DOHH2 (cell line): Measurements from ENCODE around the gene TIMM23.

Experiments used
- CTCF ChIP-seq: fragments of 200-600 bp; sonication (generic); IDR thresholded peaks from one replicate; pipeline ENCODE4 v1.5.1; 2014; ENCODE audit warnings: antibody characterized with exemption, mild to moderate bottlenecking, low read depth, low read length; ENCODE audit not compliant: poor library complexity, severe bottlenecking
- EZH2phosphoT487 ChIP-seq: fragments of 200-600 bp; sonication (generic); IDR thresholded peaks from 2 replicates; pipeline ENCODE4 v1.6.1; 2017; ENCODE audit warnings: borderline replicate concordance, mild to moderate bottlenecking, antibody characterized with exemption, low read length, moderate library complexity, mixed read lengths

GRCh38 chr10:46030091-46030937 is 58.0 kb downstream of the TIMM23 start, which contains the start of gene NCOA4:
- TF ChIP-seq EZH2phosphoT487: no peak
- peak; percentile 72 for TF ChIP-seq CTCF
